ENCODE measurements around the gene POLE4.

POLE4 gene

GRCh38 chr2:75003773-75004172 lies 45.3 kb downstream of the POLE4 start:
- no peak for DNase-seq (ENCODE audit: low read depth)
- no peak for TF ChIP-seq CTCF (IDR thresholded peaks at IDR 0.05; ENCODE audit: control insufficient read depth, insufficient read depth, low read depth, low read length, missing control alignments)

GRCh38 chr2:75006041-75006440 lies 47.6 kb downstream of the POLE4 start:
- TF ChIP-seq CTCF (IDR thresholded peaks at IDR 0.05; ENCODE audit: control insufficient read depth, insufficient read depth, low read depth, low read length, missing control alignments), result no peak
- H3K4me3 ChIP-seq (ENCODE audit: control insufficient read depth, low read depth, low read length), result no peak overlapping the region
- DNase-seq (ENCODE audit: low read depth), result no peak

More at GRCh38 chr2:75003773-75004172, 45.3 kb downstream of the POLE4 start:
- H3K4me3 ChIP-seq (ENCODE audit: control insufficient read depth, low read depth, low read length), result no peak overlapping the region

- no peak for DNase-seq (ENCODE audit: low read depth)
- no peak overlapping the region for H3K4me3 ChIP-seq (ENCODE audit: control insufficient read depth, low read depth, low read length)
- no peak for TF ChIP-seq CTCF (IDR thresholded peaks at IDR 0.05; ENCODE audit: control insufficient read depth, insufficient read depth, low read depth, low read length, missing control alignments)
Measured at GRCh38 chr2:75007061-75007460, 48.6 kb downstream of the POLE4 start.

- no peak for DNase-seq (ENCODE audit: low read depth)
- TF ChIP-seq CTCF (IDR thresholded peaks at IDR 0.05; ENCODE audit: control insufficient read depth, insufficient read depth, low read depth, low read length, missing control alignments), result no peak
- no peak overlapping the region for H3K4me3 ChIP-seq (ENCODE audit: control insufficient read depth, low read depth, low read length)
Measured at GRCh38 chr2:75007819-75008218, 49.4 kb downstream of the POLE4 start.

- no peak for TF ChIP-seq CTCF (IDR thresholded peaks at IDR 0.05; ENCODE audit: control insufficient read depth, insufficient read depth, low read depth, low read length, missing control alignments)
Measured at GRCh38 chr2:75010571-75010970, 52.1 kb downstream of the POLE4 start.

GRCh38 chr2:75012080-75012479 lies 53.6 kb downstream of the POLE4 start:
- DNase-seq (ENCODE audit: low read depth), result no peak
- no peak for TF ChIP-seq CTCF (IDR thresholded peaks at IDR 0.05; ENCODE audit: control insufficient read depth, insufficient read depth, low read depth, low read length, missing control alignments)
- H3K4me3 ChIP-seq (ENCODE audit: control insufficient read depth, low read depth, low read length), result no peak overlapping the region

More at GRCh38 chr2:75010571-75010970, 52.1 kb downstream of the POLE4 start:
- H3K4me3 ChIP-seq (ENCODE audit: control insufficient read depth, low read depth, low read length), result no peak overlapping the region
- no peak for DNase-seq (ENCODE audit: low read depth)

GRCh38 chr2:75018162-75018561 lies 59.7 kb downstream of the POLE4 start:
- H3K4me3 ChIP-seq (ENCODE audit: control insufficient read depth, low read depth, low read length), result no peak overlapping the region
- no peak for TF ChIP-seq CTCF (IDR thresholded peaks at IDR 0.05; ENCODE audit: control insufficient read depth, insufficient read depth, low read depth, low read length, missing control alignments)
- no peak for DNase-seq (ENCODE audit: low read depth)
